Measurements from ENCODE around the gene SENP6.
"Not testable (repeated sequence)": the region's sequence is repeated elsewhere in the genome, so short reads cannot be mapped to it uniquely, and the experiment has no call there.

DNA sequence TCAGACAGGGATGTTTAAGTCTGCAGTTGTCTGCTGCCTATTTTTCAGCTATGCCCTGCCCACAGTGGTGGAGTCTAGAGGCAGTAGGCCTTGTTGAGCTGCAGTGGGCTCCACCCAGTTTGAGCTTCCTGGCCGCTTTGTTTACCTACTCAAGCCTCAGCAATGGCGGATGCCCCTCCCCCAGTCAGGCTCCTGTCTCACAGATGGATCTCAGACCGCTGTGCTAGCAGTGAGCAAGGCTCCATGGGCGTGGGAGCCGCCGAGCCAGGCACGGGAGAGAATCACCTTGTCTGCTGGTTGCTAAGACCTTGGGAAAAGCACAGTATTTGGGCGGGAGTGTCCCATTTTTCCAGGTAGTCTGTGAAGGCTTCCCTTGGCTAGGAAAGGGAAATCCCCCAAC, 86.3 kb downstream of the SENP6 start:
- TF ChIP-seq, protein P1, sequence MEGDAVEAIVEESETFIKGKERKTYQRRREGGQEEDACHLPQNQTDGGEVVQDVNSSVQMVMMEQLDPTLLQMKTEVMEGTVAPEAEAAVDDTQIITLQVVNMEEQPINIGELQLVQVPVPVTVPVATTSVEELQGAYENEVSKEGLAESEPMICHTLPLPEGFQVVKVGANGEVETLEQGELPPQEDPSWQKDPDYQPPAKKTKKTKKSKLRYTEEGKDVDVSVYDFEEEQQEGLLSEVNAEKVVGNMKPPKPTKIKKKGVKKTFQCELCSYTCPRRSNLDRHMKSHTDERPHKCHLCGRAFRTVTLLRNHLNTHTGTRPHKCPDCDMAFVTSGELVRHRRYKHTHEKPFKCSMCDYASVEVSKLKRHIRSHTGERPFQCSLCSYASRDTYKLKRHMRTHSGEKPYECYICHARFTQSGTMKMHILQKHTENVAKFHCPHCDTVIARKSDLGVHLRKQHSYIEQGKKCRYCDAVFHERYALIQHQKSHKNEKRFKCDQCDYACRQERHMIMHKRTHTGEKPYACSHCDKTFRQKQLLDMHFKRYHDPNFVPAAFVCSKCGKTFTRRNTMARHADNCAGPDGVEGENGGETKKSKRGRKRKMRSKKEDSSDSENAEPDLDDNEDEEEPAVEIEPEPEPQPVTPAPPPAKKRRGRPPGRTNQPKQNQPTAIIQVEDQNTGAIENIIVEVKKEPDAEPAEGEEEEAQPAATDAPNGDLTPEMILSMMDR (IDR thresholded peaks at IDR 0.05 in 8 of 11, conservative IDR thresholded peaks at IDR 0.05 in 3 of 11): not testable (repeated sequence)
- TF ChIP-seq POLR2A (IDR thresholded peaks at IDR 0.05): not testable (repeated sequence)
